ENCODE data around the gene C3orf70.

- no peak for TF ChIP-seq CTCF (IDR thresholded peaks at IDR 0.05)
- TF ChIP-seq POLR2A (IDR thresholded peaks at IDR 0.05) = no peak
Measured at GRCh38 chr3:185089343-185089742, 63.5 kb downstream of the C3orf70 start.

Measured in heart left ventricle (tissue), 13 donors.